Measurements from ENCODE around the gene CCDC197. TPM values are rescaled to one million over a fixed set of nuclear protein-coding genes. Genes with fewer than 3 reads are reported as not detected.
A peak's percentile ranks its signal among the peaks of the same experiment; 100 is the strongest.

Gene CCDC197
- total and polyA plus RNA-seq, 3 experiments from 2014 or later = not detected

DNA sequence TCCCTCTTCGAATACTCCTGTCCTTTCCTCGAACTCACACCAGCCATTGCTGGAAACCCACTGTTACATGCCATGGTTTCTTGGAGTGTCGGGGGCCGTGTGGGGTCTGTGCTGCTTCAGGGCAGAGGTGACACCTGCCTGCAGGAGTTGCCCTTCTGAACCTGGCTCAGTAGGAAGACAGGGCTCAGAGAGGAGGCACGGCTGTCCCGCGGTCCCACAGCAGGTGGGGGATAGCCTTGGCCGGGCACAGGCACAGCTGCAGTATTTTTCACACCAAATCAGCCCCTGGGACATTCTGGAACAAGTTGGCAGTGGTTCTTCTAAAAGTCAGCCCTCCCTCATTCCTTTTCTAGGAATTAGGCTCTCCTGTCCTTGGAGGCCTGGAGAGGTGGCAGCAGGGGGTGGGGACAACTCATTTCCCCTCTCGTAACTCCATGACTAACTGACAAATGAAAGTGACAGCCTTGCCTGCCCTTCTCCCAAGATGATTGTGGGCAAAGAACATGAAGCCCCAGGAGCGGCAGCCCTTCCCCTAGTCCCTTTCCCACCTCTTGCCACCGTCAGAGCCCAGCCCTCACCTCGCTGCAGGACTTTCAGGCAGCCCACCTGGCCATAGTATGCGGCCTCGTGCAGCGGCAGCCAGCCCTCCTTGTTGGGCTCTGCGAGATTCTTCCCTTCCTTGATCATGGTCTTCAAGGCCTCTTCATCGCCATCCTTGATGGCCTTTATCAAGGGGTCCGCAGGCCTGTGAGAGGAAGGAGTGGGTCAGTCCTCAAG is 43.2 kb upstream of the CCDC197 start:
- Histone ChIP-seq H3K4me1 (ENCODE audit: insufficient read depth, low read length) (peaks cover 59% of the 10 kb centered on the region), H3K27me3 (ENCODE audit: insufficient read depth, low read length, poor library complexity, severe bottlenecking) (no peaks in the 10 kb centered on the region), H3K36me3 (ENCODE audit: insufficient read depth, low read length) (no peaks in the 10 kb centered on the region), H3K9me3 (ENCODE audit: low read length) (no peaks in the 10 kb centered on the region), H3K27ac (ENCODE audit: low read depth, low read length) (no peak overlapping the region), H3K4me3 (ENCODE audit: low read length) (no peak overlapping the region)
- H3K4me1 Mint-ChIP-seq = peaks cover 58 to 76% (median 63%) of the 10 kb centered on the region in 3 donors
- peaks cover 0 to 42% (median 3%) of the 10 kb centered on the region in 3 donors for H3K36me3 Mint-ChIP-seq
- DNase-seq = no peak
- ChIA-PET CTCF (interaction anchor here (1.2 to 33.9 kb wide), 7 partner anchors 10 to 178 kb away, joined by 3 to 945 read pairs (median 10); partner anchors contain the start of gene ASB2), POLR2A (interaction anchor here (1.2 to 1.4 kb wide), 2 partner anchors 9 to 24 kb away, joined by 5 read pairs; no protein-coding TSS in a partner anchor)
- H3K4me3 Mint-ChIP-seq = peak overlapping the region; percentile 73 to 93 (median 85)
- H3K9me3 Mint-ChIP-seq = no peaks in the 10 kb centered on the region
- peak overlapping the region; percentile 72 to 99 (median 90) for H3K27ac Mint-ChIP-seq
- no peaks in the 10 kb centered on the region for H3K27me3 Mint-ChIP-seq

DNA sequence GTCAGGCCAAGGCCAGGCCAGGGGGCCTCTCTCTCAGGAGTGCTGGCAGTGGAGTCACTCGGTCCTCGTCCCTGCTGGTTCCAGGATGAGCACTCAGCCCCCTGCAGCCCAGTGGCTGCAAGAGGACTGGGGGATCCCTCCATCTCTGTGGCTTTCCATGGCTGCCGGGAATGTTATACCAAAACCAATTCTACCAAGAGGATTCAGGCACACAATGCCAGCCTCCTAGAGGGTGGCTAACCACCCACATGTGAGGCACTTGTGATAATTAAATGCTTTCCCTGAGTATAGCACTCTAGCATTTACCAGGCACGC is 42.6 kb upstream of the CCDC197 start:
- Histone ChIP-seq H3K4me1 (ENCODE audit: insufficient read depth, low read length) (peaks cover 65% of the 10 kb centered on the region), H3K9me3 (ENCODE audit: low read length) (no peaks in the 10 kb centered on the region), H3K27me3 (ENCODE audit: insufficient read depth, low read length, poor library complexity, severe bottlenecking) (no peaks in the 10 kb centered on the region), H3K4me3 (ENCODE audit: low read length) (peak overlapping the region; percentile 54), H3K27ac (ENCODE audit: low read depth, low read length) (peak overlapping the region; percentile 68), H3K36me3 (ENCODE audit: insufficient read depth, low read length) (no peaks in the 10 kb centered on the region)
- CTCF ChIA-PET = interaction anchor here (1.0 to 33.9 kb wide), 5 partner anchors 9 to 182 kb away, joined by 3 to 945 read pairs (median 6); partner anchors contain the start of gene ASB2
- Mint-ChIP-seq H3K4me1 (peaks cover 63 to 82% (median 69%) of the 10 kb centered on the region in 3 donors), H3K9me3 (no peaks in the 10 kb centered on the region), H3K4me3 (peak overlapping the region; percentile 81 to 93 (median 85)), H3K27ac (peak overlapping the region; percentile 82 to 99 (median 96)), H3K27me3 (no peaks in the 10 kb centered on the region), H3K36me3 (peaks cover 0 to 36% (median 3%) of the 10 kb centered on the region in 3 donors)
- DNase-seq = no peak
- POLR2A ChIA-PET = interaction anchor here (1.2 to 2.8 kb wide), 3 partner anchors 9 to 16 kb away, joined by 3 to 13 read pairs (median 5); no protein-coding TSS in a partner anchor

DNA sequence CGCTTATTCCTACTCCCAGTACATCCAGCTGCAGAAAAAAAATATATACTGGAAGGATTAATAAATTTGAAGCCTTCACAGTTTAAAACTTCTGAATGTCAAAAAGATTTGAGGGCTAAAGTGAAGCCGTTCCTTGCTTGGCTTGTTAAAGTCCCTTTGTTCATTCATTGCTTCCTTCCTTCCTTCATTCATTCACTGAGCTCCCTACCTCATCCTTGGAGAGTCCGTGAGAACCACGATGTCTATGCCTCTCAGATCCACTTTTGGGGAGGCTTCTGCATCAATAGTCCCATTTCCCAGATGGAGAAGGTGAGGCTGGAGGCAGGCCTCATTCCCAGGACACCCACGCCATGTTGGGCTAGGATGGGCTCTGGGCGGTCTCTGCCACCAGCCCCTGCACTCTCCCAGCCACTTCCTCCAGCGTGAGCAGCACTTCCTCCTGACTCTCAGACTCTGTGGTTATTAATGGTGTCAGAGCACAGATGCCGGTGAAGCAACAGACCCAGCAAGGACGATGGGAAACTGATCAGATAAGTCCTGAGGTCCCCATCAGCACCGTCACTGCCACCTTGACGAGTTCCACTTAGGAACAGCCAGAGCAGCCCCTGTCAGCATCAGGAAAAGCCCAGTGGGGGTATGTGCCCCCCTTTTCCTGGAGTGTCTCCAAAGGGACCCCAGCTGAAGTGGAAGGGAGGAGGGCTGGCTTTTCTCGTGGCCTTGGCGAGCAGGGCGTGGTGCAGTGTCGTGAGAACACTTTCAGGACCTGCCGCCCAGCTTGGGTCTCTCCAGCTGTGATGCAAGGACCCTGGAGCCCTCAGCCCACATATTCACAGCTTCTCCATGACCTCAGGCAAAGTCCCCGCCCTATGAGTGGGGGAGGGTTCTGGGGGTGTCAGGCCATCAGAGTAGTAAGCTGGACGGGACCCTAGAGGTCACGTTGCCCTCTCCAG is 41.9 kb upstream of the CCDC197 start:
- Mint-ChIP-seq H3K9me3 (no peaks in the 10 kb centered on the region), H3K27me3 (no peaks in the 10 kb centered on the region), H3K4me3 (peak overlapping the region; percentile 81 to 93 (median 85)), H3K36me3 (peaks cover 0 to 29% (median 3%) of the 10 kb centered on the region in 3 donors), H3K4me1 (peaks cover 70 to 89% (median 76%) of the 10 kb centered on the region in 3 donors), H3K27ac (peak overlapping the region; percentile 82 to 99 (median 96))
- ChIA-PET POLR2A (interaction anchor here (1.2 to 2.8 kb wide), 3 partner anchors 8 to 16 kb away, joined by 3 to 13 read pairs (median 5); no protein-coding TSS in a partner anchor), CTCF (interaction anchor here (1.0 to 33.9 kb wide), 7 partner anchors 8 to 181 kb away, joined by 3 to 945 read pairs (median 4); partner anchors contain the start of gene ASB2)
- H3K27me3 ChIP-seq (ENCODE audit: insufficient read depth, low read length, poor library complexity, severe bottlenecking) = no peaks in the 10 kb centered on the region
- H3K9me3 ChIP-seq (ENCODE audit: low read length) = no peaks in the 10 kb centered on the region
- peak overlapping the region; percentile 54 for H3K4me3 ChIP-seq (ENCODE audit: low read length)
- DNase-seq = peak in 4 of 5 donors; percentile 40 to 82 (median 60)
- H3K27ac ChIP-seq (ENCODE audit: low read depth, low read length) = peak overlapping the region; percentile 68
- no peaks in the 10 kb centered on the region for H3K36me3 ChIP-seq (ENCODE audit: insufficient read depth, low read length)
- peaks cover 72% of the 10 kb centered on the region for H3K4me1 ChIP-seq (ENCODE audit: insufficient read depth, low read length)

DNA sequence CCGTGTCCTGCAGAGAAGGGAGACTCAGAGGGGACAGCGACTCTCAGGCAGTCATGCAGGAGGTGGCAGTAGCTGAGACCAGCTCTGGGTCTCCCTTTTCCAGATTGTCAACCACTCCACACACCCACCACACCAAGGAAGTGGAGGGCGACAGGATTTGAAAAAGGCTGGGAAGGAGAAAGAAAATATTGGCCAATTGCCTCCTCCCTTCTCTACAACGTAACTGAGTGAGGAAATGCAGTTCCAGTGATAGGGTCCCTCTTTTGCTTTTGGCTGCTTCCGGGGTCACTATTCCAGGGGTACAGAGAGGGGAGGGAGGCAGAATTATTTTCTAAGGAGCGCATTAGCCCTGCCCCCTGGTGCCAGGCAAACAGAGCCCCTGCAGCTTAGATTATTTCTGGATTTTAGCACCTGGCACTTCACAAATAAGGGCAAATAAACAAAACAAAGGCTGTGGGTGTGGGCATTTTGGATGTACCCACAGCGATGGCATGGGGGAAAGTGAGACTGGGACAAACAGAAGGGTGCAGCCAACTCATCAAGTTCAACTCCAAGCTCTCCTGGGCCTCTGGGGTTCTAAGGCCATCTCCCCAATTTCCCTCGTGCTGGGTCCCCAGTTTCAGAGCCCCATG is 41.1 kb upstream of the CCDC197 start:
- Mint-ChIP-seq H3K9me3 (no peaks in the 10 kb centered on the region), H3K27me3 (no peaks in the 10 kb centered on the region), H3K4me1 (peaks cover 77 to 97% (median 84%) of the 10 kb centered on the region in 3 donors), H3K36me3 (peaks cover 0 to 22% (median 0%) of the 10 kb centered on the region in 3 donors), H3K27ac (peak overlapping the region; percentile 82 to 99 (median 96)), H3K4me3 (peak overlapping the region; percentile 81 to 93 (median 85))
- Histone ChIP-seq H3K36me3 (ENCODE audit: insufficient read depth, low read length) (no peaks in the 10 kb centered on the region), H3K4me1 (ENCODE audit: insufficient read depth, low read length) (peaks cover 78% of the 10 kb centered on the region), H3K9me3 (ENCODE audit: low read length) (no peaks in the 10 kb centered on the region), H3K4me3 (ENCODE audit: low read length) (peak overlapping the region; percentile 54), H3K27me3 (ENCODE audit: insufficient read depth, low read length, poor library complexity, severe bottlenecking) (no peaks in the 10 kb centered on the region), H3K27ac (ENCODE audit: low read depth, low read length) (peak overlapping the region; percentile 68)
- ChIA-PET CTCF (interaction anchor here (1.2 to 33.9 kb wide), 6 partner anchors 7 to 69 kb away, joined by 3 to 945 read pairs (median 5); partner anchors contain the start of gene ASB2), POLR2A (interaction anchor here (1.2 to 2.8 kb wide), 3 partner anchors 12 to 21 kb away, joined by 3 to 13 read pairs (median 3); no protein-coding TSS in a partner anchor)
- no peak for DNase-seq

DNA sequence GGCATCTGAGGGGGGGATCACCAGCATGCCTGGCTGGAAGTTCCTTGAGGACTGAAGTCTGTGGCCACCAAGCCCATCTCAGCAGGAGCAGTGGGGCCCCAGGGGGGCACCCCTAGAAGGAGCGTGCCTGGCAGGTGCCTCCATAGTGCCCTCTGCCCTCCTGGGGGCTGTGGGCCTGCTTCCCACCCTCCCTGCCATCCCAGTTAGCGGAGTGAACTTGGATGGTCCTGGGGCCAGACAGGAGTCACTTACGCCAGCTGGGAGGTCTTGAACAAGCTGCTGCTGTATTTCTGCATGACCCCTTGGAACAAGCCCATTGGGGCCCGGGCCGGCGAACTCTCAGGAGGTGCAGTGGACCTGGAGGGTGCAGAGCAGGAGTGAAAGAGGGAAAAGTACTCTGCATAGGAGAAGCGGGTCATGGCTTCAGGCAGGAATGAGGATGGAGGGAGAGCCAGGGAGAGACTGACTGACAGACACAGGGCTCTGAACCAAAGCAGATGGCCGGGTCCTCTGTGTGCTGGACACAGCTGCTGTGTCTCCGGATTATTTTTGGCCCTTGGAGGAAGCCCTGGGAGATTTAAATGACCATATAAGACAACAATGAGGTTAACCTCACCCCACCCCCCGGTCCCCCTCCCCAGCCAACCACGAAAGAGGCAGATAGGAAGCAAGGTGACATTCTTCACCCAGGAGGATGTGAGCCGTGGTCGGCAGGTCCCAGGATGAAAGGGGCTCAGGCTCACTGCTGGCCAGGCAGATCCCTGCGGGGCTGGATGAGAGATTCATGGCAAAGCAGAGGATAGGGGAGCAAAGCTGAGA is 40.4 kb upstream of the CCDC197 start:
- ChIA-PET CTCF (interaction anchor here (10.6 to 33.9 kb wide), 2 partner anchors 13 to 17 kb away, joined by 177 to 945 read pairs; partner anchors contain the start of gene ASB2), POLR2A (interaction anchor here (1.2 to 2.8 kb wide), 2 partner anchors 14 to 20 kb away, joined by 3 to 13 read pairs; no protein-coding TSS in a partner anchor)
- Histone ChIP-seq H3K4me1 (ENCODE audit: insufficient read depth, low read length) (peaks cover 86% of the 10 kb centered on the region), H3K36me3 (ENCODE audit: insufficient read depth, low read length) (no peaks in the 10 kb centered on the region), H3K9me3 (ENCODE audit: low read length) (no peaks in the 10 kb centered on the region), H3K4me3 (ENCODE audit: low read length) (no peak overlapping the region), H3K27ac (ENCODE audit: low read depth, low read length) (no peak overlapping the region), H3K27me3 (ENCODE audit: insufficient read depth, low read length, poor library complexity, severe bottlenecking) (no peaks in the 10 kb centered on the region)
- peaks cover 0 to 17% (median 0%) of the 10 kb centered on the region in 3 donors for H3K36me3 Mint-ChIP-seq
- peaks cover 85 to 100% (median 91%) of the 10 kb centered on the region in 3 donors for H3K4me1 Mint-ChIP-seq
- H3K27ac Mint-ChIP-seq = peak overlapping the region; percentile 82 to 99 (median 96)
- DNase-seq = no peak
- no peaks in the 10 kb centered on the region for H3K9me3 Mint-ChIP-seq
- peak overlapping the region; percentile 56 to 92 (median 84) for H3K4me3 Mint-ChIP-seq
- H3K27me3 Mint-ChIP-seq = no peaks in the 10 kb centered on the region

DNA sequence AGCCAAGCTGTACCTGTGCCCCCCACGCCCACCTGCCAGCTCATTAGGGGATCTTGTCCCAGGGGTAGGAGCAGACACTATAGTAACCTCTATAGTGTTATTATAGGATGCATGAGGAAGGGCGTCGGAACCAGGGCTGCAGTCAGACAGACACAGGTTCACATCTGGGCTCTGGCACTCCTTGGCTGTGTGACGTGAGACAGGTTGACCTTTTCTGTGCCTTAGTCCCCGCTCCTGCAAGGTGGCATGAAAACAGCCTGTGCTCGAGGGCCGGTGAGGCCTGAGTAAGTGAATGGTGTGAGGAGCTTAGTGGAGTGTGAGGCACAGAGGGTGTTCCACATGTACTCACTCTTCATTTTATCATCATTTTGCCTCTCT is 39.8 kb upstream of the CCDC197 start:
- peak overlapping the region; percentile 74 to 99 (median 95) for H3K27ac Mint-ChIP-seq
- Histone ChIP-seq H3K9me3 (ENCODE audit: low read length) (no peaks in the 10 kb centered on the region), H3K4me3 (ENCODE audit: low read length) (no peak overlapping the region), H3K36me3 (ENCODE audit: insufficient read depth, low read length) (no peaks in the 10 kb centered on the region), H3K27me3 (ENCODE audit: insufficient read depth, low read length, poor library complexity, severe bottlenecking) (no peaks in the 10 kb centered on the region), H3K27ac (ENCODE audit: low read depth, low read length) (peak overlapping the region; percentile 3), H3K4me1 (ENCODE audit: insufficient read depth, low read length) (peaks cover 91% of the 10 kb centered on the region)
- H3K27me3 Mint-ChIP-seq = no peaks in the 10 kb centered on the region
- CTCF ChIA-PET = interaction anchor here (10.6 to 33.9 kb wide), 2 partner anchors 14 to 16 kb away, joined by 177 to 945 read pairs; partner anchors contain the start of gene ASB2
- peaks cover 88 to 99% (median 97%) of the 10 kb centered on the region in 3 donors for H3K4me1 Mint-ChIP-seq
- DNase-seq = no peak
- H3K9me3 Mint-ChIP-seq = no peaks in the 10 kb centered on the region
- POLR2A ChIA-PET = interaction anchor here (1.2 to 2.8 kb wide), 2 partner anchors 13 to 19 kb away, joined by 3 to 13 read pairs; no protein-coding TSS in a partner anchor
- peaks cover 0 to 15% (median 0%) of the 10 kb centered on the region in 3 donors for H3K36me3 Mint-ChIP-seq
- H3K4me3 Mint-ChIP-seq = peak overlapping the region; percentile 56 to 92 (median 70)

All from CD8-positive, alpha-beta memory T cell (primary cell).